NCI-H1694 (cell line): ENCODE measurements around the gene RNF130.

Experiments
- DNase-seq: peaks from one replicate; lab custom pipeline; 2025; lab: John Stamatoyannopoulos, UW

RNF130 gene

GRCh38 chr5:180056153-180056552, 15.4 kb downstream of the RNF130 start:
- no peak for DNase-seq

- DNase-seq = no peak
These were observed 17.3 kb downstream of the RNF130 start for GRCh38 chr5:180054226-180054625.

- no peak for DNase-seq
These were observed 18.4 kb downstream of the RNF130 start for GRCh38 chr5:180053061-180053602.

GRCh38 chr5:180052211-180052818, 19.2 kb downstream of the RNF130 start:
- no peak for DNase-seq

- DNase-seq = no peak
These were observed 21.2 kb downstream of the RNF130 start for GRCh38 chr5:180050121-180050940.

- no peak for DNase-seq
These were observed 22.4 kb downstream of the RNF130 start for GRCh38 chr5:180049185-180049548.

GRCh38 chr5:180047667-180048066, 23.9 kb downstream of the RNF130 start:
- DNase-seq = no peak

GRCh38 chr5:180046656-180047055, 24.9 kb downstream of the RNF130 start:
- DNase-seq = no peak

- no peak for DNase-seq
These were observed 25.6 kb downstream of the RNF130 start for GRCh38 chr5:180045889-180046499.

- no peak for DNase-seq
These were observed 28.2 kb downstream of the RNF130 start for GRCh38 chr5:180043377-180043776.

GRCh38 chr5:180041301-180042274, 30.0 kb downstream of the RNF130 start:
- no peak for DNase-seq

- no peak for DNase-seq
These were observed 31.0 kb downstream of the RNF130 start for GRCh38 chr5:180040287-180041214.

GRCh38 chr5:180035206-180035931, 36.2 kb downstream of the RNF130 start:
- no peak for DNase-seq

- DNase-seq = no peak
These were observed 37.0 kb downstream of the RNF130 start for GRCh38 chr5:180034564-180034963.

- no peak for DNase-seq
These were observed 44.0 kb downstream of the RNF130 start for GRCh38 chr5:180027459-180028089.

GRCh38 chr5:180026734-180027458, 44.7 kb downstream of the RNF130 start:
- no peak for DNase-seq

GRCh38 chr5:180026320-180026719, 45.2 kb downstream of the RNF130 start:
- no peak for DNase-seq

- no peak for DNase-seq
These were observed 49.7 kb downstream of the RNF130 start for GRCh38 chr5:180021900-180022299.

- DNase-seq = no peak
These were observed 51.4 kb downstream of the RNF130 start for GRCh38 chr5:180020176-180020575.
